ENCODE results near the gene MAPK14.

The MAPK14 gene

DNA sequence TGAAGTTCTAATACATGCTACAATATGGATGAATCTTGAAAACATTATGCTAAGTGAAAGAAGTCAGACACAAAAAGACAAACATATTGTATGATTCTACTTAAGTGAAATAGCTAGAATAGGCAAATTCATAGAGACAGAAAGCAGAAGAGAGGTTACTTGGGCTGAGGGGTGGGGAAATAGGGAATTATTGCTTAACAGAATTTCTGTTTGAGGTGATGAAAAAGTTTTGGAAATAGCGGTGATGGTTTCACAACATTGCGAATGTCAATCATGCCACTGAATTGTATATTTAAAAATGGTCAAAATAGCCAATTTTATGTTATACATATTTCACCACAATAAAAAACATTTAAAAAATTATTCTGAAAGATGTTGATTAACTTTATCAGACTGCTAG lies 9.3 kb upstream of the MAPK14 start:
- Histone ChIP-seq H4K8ac (ENCODE audit: low read length) (no peak overlapping the region), H3K27me3 (ENCODE audit: control insufficient read depth in 1 of 2, insufficient read depth in 1 of 2, low read length in 2 of 2) (no peaks in the 10 kb centered on the region), H3K9me3 (ENCODE audit: control insufficient read depth, low read length) (no peaks in the 10 kb centered on the region), H3K36me3 (ENCODE audit: control insufficient read depth in 1 of 2, insufficient read depth in 2 of 2, low read depth in 1 of 2, low read length in 2 of 2) (no peaks in the 10 kb centered on the region), H4K91ac (ENCODE audit: low read length) (no peak overlapping the region), H3K4me3 (ENCODE audit: insufficient read depth in 1 of 2, low read depth in 1 of 2, low read length in 2 of 2) (no peak overlapping the region), H2AFZ (ENCODE audit: low read depth, low read length) (no peak overlapping the region), H3K27ac (ENCODE audit: low read length, poor library complexity, severe bottlenecking) (no peak overlapping the region), H3K23ac (ENCODE audit: low read length in 2 of 2) (no peak overlapping the region), H3K9ac (ENCODE audit: low read length) (no peak overlapping the region), H3K18ac (ENCODE audit: low read depth in 1 of 2, low read length in 2 of 2) (no peak overlapping the region), H2BK15ac (ENCODE audit: low read depth, poor library complexity, severe bottlenecking) (no peak overlapping the region), H3K79me1 (replicated peaks; ENCODE audit: low read length, poor library complexity, severe bottlenecking) (no peaks in the 10 kb centered on the region), H3K14ac (ENCODE audit: low read length in 2 of 2) (no peak overlapping the region), H3K4ac (ENCODE audit: low read depth in 1 of 2, low read length in 2 of 2) (no peak overlapping the region), H3K4me1 (ENCODE audit: control insufficient read depth, insufficient read depth, low read depth, low read length) (no peaks in the 10 kb centered on the region), H2AK5ac (ENCODE audit: low read length, severe bottlenecking) (no peak overlapping the region), H2BK120ac (ENCODE audit: low read depth, low read length) (no peak overlapping the region), H3K4me2 (ENCODE audit: low read length, poor library complexity, severe bottlenecking) (no peak overlapping the region), H2BK12ac (ENCODE audit: low read length in 2 of 2) (no peak overlapping the region), H2BK5ac (ENCODE audit: low read depth, low read length, poor library complexity, severe bottlenecking) (no peak overlapping the region)
- DNase-seq = no peak
- no CpG with 5 or more reads among the region's 2 CpGs for WGBS

DNA sequence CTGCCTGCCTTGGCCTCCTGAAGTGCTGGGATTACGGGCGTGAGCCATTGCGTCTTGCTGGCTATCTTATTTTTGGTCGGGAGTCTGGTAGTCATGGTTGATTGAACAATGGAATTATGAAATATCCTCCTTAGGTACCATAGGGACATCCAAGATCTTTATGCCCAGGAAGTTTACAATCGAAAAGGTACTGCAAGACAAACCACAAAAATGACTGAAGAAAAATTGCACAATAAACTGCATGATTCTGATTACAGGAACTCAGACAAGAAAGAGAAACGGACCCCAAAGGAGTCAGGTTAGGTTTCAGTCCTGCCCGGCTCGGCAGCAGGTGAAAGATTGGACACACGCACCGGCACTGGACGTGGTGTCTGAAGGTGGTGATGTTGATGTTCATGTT lies 8.4 kb upstream of the MAPK14 start:
- Histone ChIP-seq H3K9me3 (ENCODE audit: control insufficient read depth, low read length) (no peaks in the 10 kb centered on the region), H3K79me1 (replicated peaks; ENCODE audit: low read length, poor library complexity, severe bottlenecking) (no peaks in the 10 kb centered on the region), H3K4me1 (ENCODE audit: control insufficient read depth, insufficient read depth, low read depth, low read length) (no peaks in the 10 kb centered on the region), H2BK120ac (ENCODE audit: low read depth, low read length) (no peak overlapping the region), H3K4ac (ENCODE audit: low read depth in 1 of 2, low read length in 2 of 2) (no peak overlapping the region), H2AK5ac (ENCODE audit: low read length, severe bottlenecking) (no peak overlapping the region), H2BK12ac (ENCODE audit: low read length in 2 of 2) (no peak overlapping the region), H3K18ac (ENCODE audit: low read depth in 1 of 2, low read length in 2 of 2) (no peak overlapping the region), H2BK5ac (ENCODE audit: low read depth, low read length, poor library complexity, severe bottlenecking) (no peak overlapping the region), H3K27ac (ENCODE audit: low read length, poor library complexity, severe bottlenecking) (no peak overlapping the region), H3K36me3 (ENCODE audit: control insufficient read depth in 1 of 2, insufficient read depth in 2 of 2, low read depth in 1 of 2, low read length in 2 of 2) (no peaks in the 10 kb centered on the region), H3K14ac (ENCODE audit: low read length in 2 of 2) (no peak overlapping the region), H4K8ac (ENCODE audit: low read length) (no peak overlapping the region), H2BK15ac (ENCODE audit: low read depth, poor library complexity, severe bottlenecking) (no peak overlapping the region), H3K4me3 (ENCODE audit: insufficient read depth in 1 of 2, low read depth in 1 of 2, low read length in 2 of 2) (no peak overlapping the region), H2AFZ (ENCODE audit: low read depth, low read length) (no peak overlapping the region), H3K27me3 (ENCODE audit: control insufficient read depth in 1 of 2, insufficient read depth in 1 of 2, low read length in 2 of 2) (no peaks in the 10 kb centered on the region), H3K23ac (ENCODE audit: low read length in 2 of 2) (no peak overlapping the region), H3K4me2 (ENCODE audit: low read length, poor library complexity, severe bottlenecking) (no peak overlapping the region), H3K9ac (ENCODE audit: low read length) (no peak overlapping the region), H4K91ac (ENCODE audit: low read length) (no peak overlapping the region)
- 97% methylated on average over 10 of the region's 11 CpGs for WGBS
- DNase-seq = no peak

DNA sequence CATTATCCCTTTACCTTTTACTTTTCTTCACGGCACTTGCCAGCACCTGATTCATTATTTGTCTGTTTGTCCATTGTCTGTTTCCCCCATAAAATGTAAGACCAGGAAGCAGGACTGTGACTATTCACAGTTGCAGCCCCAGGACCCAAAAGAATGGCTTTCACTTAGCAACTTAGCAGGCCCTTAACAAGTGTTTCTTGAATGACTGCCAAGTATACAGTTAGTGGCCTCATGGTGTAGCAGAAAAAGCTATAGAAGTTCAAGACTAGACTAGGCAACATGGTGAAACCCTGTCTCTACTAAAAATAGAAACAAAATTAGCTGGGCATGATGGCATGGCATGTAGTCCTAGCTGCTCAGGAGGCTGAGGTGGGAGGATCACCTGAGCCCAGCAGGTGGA lies 7.5 kb upstream of the MAPK14 start:
- H3K27ac ChIP-seq (ENCODE audit: low read length, poor library complexity, severe bottlenecking) = no peak overlapping the region
- no peak overlapping the region for H2AFZ ChIP-seq (ENCODE audit: low read depth, low read length)
- 3% methylated on average over 1 of the region's 1 CpG for WGBS
- H3K23ac ChIP-seq (ENCODE audit: low read length in 2 of 2) = no peak overlapping the region
- H4K8ac ChIP-seq (ENCODE audit: low read length) = no peak overlapping the region
- no peak overlapping the region for H2BK120ac ChIP-seq (ENCODE audit: low read depth, low read length)
- no peak overlapping the region for H3K18ac ChIP-seq (ENCODE audit: low read depth in 1 of 2, low read length in 2 of 2)
- no peak overlapping the region for H3K4me3 ChIP-seq (ENCODE audit: insufficient read depth in 1 of 2, low read depth in 1 of 2, low read length in 2 of 2)
- H2BK15ac ChIP-seq (ENCODE audit: low read depth, poor library complexity, severe bottlenecking) = no peak overlapping the region
- no peak overlapping the region for H3K9ac ChIP-seq (ENCODE audit: low read length)
- H3K36me3 ChIP-seq (ENCODE audit: control insufficient read depth in 1 of 2, insufficient read depth in 2 of 2, low read depth in 1 of 2, low read length in 2 of 2) = no peaks in the 10 kb centered on the region
- no peak overlapping the region for H3K14ac ChIP-seq (ENCODE audit: low read length in 2 of 2)
- no peaks in the 10 kb centered on the region for H3K27me3 ChIP-seq (ENCODE audit: control insufficient read depth in 1 of 2, insufficient read depth in 1 of 2, low read length in 2 of 2)
- H3K4me1 ChIP-seq (ENCODE audit: control insufficient read depth, insufficient read depth, low read depth, low read length) = peaks cover 4% of the 10 kb centered on the region
- no peak overlapping the region for H2BK5ac ChIP-seq (ENCODE audit: low read depth, low read length, poor library complexity, severe bottlenecking)
- no peaks in the 10 kb centered on the region for H3K9me3 ChIP-seq (ENCODE audit: control insufficient read depth, low read length)
- DNase-seq = no peak
- H4K91ac ChIP-seq (ENCODE audit: low read length) = no peak overlapping the region
- no peak overlapping the region for H3K4ac ChIP-seq (ENCODE audit: low read depth in 1 of 2, low read length in 2 of 2)
- H3K4me2 ChIP-seq (ENCODE audit: low read length, poor library complexity, severe bottlenecking) = no peak overlapping the region
- H3K79me1 ChIP-seq (replicated peaks; ENCODE audit: low read length, poor library complexity, severe bottlenecking) = no peaks in the 10 kb centered on the region
- no peak overlapping the region for H2AK5ac ChIP-seq (ENCODE audit: low read length, severe bottlenecking)
- H2BK12ac ChIP-seq (ENCODE audit: low read length in 2 of 2) = no peak overlapping the region

DNA sequence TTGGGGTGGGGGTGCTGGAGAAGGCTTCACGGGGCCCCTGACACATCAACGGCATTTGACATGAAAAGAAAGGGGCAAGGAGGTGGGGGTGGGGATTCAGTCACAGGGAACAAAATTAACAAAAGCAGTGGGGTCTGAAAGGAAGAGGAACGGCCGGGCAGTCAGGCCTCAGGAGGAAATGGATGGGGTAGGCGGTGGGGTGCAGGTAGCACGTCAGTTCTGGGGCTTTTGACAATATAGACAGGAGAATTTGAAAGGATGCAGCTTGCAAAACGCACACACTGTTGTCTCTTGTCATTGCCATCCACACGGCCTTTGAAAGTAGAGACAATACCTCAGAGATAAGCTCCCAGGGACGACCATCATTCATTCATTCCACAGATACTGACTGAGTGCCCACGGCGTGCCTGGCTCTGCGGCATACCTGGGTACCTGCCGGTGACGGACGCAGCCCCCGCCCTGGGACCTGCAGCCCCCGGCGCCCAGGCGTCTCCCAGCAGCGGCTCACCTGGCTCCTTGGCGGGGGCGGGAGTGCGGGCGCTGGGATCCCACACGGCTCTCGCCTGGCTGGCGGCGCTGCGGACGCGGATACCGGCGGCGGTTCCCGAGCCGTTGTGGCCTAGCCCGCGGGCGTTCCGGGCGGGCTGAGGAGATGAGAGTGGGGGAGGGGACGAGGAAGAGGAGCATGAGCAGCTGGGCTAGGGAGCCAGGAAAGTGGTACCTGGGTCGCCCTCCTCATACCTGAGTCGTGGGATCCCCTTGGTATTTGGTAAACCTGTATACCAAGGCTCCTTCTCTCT lies 3.4 kb upstream of the MAPK14 start, which contains the start of gene SLC26A8:
SLC26A8 (minus strand) TSS at position 646 of the 800 bp plus-strand sequence. CDS start 4,934 bp downstream, outside the sequence.
- Histone ChIP-seq H2AK5ac (ENCODE audit: low read length, severe bottlenecking) (no peak within 1 kb of the TSS), H2BK5ac (ENCODE audit: low read depth, low read length, poor library complexity, severe bottlenecking) (no peak within 1 kb of the TSS), H3K23ac (ENCODE audit: low read length in 2 of 2) (no peak within 1 kb of the TSS), H2BK12ac (ENCODE audit: low read length in 2 of 2) (no peak within 1 kb of the TSS), H3K9me3 (ENCODE audit: control insufficient read depth, low read length) (no peaks in the 10 kb centered on the region), H3K4me2 (ENCODE audit: low read length, poor library complexity, severe bottlenecking) (no peak within 1 kb of the TSS), H2BK15ac (ENCODE audit: low read depth, poor library complexity, severe bottlenecking) (no peak within 1 kb of the TSS), H3K4me3 (ENCODE audit: insufficient read depth in 1 of 2, low read depth in 1 of 2, low read length in 2 of 2) (no peak within 1 kb of the TSS), H2AFZ (ENCODE audit: low read depth, low read length) (peak within 1 kb of the TSS; percentile 33), H3K14ac (ENCODE audit: low read length in 2 of 2) (peak within 1 kb of the TSS in 1 of 2 experiments; percentile 2), H3K27me3 (ENCODE audit: control insufficient read depth in 1 of 2, insufficient read depth in 1 of 2, low read length in 2 of 2) (no peaks in the 10 kb centered on the region), H3K4ac (ENCODE audit: low read depth in 1 of 2, low read length in 2 of 2) (no peak within 1 kb of the TSS), H3K18ac (ENCODE audit: low read depth in 1 of 2, low read length in 2 of 2) (no peak within 1 kb of the TSS), H4K91ac (ENCODE audit: low read length) (no peak within 1 kb of the TSS), H4K8ac (ENCODE audit: low read length) (peak within 1 kb of the TSS; percentile 84), H3K27ac (ENCODE audit: low read length, poor library complexity, severe bottlenecking) (no peak within 1 kb of the TSS), H3K79me1 (replicated peaks; ENCODE audit: low read length, poor library complexity, severe bottlenecking) (no peaks in the 10 kb centered on the region), H3K36me3 (ENCODE audit: control insufficient read depth in 1 of 2, insufficient read depth in 2 of 2, low read depth in 1 of 2, low read length in 2 of 2) (no peaks in the 10 kb centered on the region), H2BK120ac (ENCODE audit: low read depth, low read length) (no peak within 1 kb of the TSS), H3K4me1 (ENCODE audit: control insufficient read depth, insufficient read depth, low read depth, low read length) (peaks cover 5% of the 10 kb centered on the region), H3K9ac (ENCODE audit: low read length) (no peak within 1 kb of the TSS)
- DNase-seq = no peak
- 17% methylated on average over 43 of the region's 44 CpGs for WGBS

Data from mesenchymal stem cell (in vitro differentiated cells and primary cell).